HG03521 (cell line): ENCODE measurements around the gene SMPDL3B.
"Not testable (repeated sequence)": the region's sequence is repeated elsewhere in the genome, so short reads cannot be mapped to it uniquely, and the experiment has no call there.

Source experiments
- ATAC-seq: cut with Tn5 transposase; IDR thresholded peaks from one replicate; pipeline ENCODE4 v1.9.1; 2021; ENCODE audit warnings: mild to moderate bottlenecking, moderate library complexity; ENCODE audit not compliant: unreplicated experiment

Gene SMPDL3B

DNA sequence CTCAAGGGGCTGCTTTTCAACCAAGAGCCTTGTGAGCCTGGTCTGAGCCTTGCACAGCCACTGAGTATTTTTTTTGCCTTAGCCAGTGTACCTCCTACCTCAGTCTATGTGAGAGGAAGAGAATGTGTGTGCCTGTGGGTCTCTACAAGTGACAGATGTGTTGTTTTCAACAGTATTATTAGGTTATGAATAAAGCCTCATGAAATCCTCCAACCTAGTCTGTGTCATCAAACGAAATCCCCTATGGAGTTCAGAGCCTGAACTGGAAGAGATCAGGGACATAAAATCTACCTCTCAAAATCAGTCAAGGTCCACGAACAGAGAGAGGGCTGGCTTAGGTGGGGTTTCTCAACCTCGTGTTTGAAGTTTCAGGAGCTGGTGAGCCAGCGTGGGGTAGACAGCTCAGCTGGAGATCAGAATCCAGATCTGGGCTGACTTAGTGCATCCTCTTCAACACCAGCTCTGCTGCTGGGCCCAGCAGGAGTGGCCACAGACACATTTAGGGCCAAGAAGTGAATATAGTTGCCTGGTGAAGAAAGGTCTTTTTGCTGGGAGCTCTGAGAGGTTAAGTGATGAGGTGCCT, 33.2 kb downstream of the SMPDL3B start:
- ATAC-seq: no peak

DNA sequence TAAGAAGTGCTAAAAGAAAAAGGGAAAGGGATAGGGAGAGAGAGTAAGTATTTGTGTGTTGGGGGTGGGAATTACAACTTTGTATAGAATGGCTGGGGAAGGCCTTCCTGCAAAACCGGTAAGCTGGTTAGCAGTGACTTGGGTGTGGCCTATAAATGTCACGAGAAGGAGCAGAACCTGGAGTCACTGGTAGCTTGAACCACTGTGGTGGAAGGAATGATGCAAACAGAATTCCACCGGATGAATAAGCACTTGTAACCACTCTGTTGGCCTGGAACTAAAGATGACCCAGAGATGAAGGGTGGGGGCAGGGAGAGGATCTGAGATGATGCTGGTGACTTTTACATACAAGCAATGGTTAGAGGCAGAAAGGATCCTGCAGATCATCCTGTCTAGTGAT, 33.9 kb downstream of the SMPDL3B start:
- ATAC-seq: no peak

DNA sequence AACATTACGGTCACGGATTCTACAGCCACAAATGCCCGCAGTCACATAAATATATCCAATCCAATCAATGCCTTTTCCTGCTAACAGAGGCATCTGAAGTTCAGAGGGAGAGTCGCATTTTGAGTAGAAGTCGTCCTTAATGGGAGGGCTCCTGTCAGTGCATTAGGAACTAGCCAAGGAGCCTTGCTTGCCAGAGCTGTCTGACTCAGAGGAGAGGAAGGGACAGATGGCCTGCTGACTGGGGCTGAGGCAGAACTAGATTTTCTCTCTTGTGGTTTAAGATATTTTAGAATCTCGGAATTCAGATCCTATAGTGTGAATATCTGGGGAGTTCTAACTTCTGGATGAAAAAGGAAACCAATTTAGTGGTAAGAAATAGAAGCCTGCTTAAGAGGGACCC, 35.6 kb downstream of the SMPDL3B start:
- no peak for ATAC-seq

DNA sequence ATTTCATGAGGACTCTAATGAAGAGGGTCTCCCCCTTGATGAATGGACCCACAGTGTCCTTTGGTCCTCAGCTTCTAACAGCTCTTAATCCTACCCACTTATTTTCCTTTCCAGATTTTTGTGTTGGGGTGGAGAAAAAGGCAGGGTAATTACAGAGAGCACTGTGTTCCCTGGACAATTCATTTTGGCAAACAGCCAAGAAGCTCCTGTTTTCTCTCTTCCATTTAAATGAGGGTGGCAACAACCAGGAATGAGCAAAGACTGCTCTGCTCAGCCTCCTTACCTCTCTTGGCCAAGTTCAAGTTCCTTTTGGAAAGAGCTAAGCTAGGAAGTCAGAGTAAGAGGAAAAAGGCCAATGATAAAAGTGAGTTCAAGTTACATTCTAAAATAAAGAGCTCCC, 36.9 kb downstream of the SMPDL3B start:
- ATAC-seq: no peak

DNA sequence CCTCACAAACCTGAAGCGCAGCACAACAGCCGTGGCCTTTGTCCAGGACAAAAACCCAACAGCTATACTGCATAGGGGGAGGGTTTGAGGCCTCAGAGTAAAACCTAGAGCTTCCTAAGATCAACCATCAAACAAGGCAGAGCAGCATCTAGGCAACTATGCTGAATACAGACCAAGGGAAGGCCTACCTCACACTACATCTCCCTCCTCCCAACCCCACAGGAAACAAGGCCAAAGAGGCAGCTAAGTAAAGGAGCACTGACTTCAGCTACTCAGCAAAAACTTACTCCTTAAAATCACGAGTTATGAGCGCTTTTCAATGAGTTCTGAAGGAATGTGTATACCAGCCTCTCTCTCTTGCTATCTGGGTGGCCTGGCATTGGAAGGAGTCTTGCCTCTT, 37.3 kb downstream of the SMPDL3B start:
- no peak for ATAC-seq

DNA sequence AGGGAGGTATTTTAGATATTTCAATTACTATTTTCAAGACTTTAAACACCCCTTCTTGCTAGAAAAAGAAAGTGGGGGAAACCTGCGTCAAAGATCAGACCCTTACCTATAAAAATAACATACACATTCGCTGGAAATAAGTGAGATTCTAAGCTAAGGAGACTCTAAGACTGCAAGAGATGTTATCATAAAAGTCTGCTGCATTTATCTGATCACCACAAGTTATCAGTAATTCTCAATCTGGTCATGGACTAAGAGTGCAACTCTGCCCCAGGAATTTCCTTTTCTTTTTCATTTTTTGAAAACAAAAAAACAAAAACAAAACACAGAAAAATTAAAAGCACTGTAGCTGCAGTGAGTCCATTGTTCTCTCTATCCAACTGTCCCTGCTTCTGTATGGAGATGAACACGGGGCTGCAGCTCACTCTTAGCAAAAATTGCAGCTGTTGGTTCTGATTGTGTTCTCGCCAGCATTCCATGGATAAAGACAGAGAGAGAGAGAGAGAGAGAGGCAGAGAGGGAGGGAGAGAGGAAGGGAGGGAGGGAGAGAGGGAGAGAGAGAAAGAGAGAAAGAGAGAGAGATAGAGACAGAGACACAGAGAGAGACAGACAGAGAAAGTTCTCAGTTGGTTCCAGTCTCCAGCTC, 39.1 kb downstream of the SMPDL3B start:
- no peak for ATAC-seq

DNA sequence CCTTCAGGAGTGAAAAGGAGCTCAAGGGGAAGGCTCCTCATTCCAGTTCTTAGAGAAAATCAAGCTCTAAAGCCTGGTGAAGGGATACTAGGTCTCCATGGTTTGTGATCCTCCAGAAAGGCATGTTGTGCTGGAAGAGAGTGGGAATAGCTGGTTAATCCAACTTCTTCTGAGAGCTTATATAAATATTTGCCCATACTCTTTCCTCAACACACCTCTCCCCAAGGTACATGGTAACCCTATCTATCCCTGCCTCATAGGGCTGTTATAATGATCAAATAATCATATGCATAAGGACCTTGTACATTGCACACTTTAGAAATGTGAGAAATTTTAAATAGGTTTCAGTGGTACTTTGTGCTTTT, 39.6 kb downstream of the SMPDL3B start:
- no peak for ATAC-seq

DNA sequence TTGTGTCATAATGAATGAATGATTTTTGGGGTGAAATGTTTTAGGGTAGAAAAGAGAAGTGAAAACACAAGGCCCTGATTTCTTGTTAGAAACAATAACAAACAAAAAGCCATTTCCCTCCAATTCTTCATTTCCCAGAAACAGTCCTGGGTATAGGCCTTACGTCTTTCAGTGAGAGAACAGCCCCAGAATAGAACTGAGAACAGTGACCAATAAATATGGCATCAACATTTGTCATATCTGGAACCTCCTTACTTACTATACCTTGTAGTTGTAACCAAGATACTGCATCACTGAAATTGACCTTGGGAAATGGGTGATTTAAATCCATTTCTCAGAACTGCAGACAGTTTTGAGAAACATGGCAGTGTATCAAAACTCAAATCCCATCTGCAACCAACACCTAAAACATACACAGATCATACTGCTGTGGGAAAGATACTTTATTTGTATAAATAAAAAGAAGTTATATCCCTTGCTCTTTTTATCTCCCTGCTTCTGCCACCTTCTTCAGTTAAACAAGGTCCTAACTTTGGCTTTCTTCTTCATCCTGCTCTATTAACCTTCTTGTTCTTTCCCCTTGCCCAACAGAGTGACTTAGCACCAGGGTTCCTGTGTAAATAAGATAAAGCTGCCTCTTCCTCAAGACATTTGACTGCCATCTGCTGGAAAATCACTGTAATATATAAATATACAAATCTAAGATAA, 44.5 kb downstream of the SMPDL3B start:
- no peak for ATAC-seq

DNA sequence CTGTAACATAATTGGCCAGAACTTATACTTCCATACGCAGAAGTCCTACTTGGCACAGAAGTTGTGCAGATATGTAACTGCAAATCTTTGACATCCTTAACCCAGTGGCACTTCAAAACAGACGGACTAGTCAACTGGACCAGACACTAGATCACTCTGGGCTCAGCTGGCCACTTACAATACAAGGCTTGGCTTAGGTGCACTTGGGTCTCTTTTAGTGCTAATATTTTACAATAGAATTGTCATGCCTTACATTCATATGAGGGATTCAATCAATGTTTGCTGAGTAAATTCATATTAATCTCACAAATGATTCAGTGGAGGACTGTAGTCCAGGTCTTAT, 45.0 kb downstream of the SMPDL3B start:
- ATAC-seq: no peak

DNA sequence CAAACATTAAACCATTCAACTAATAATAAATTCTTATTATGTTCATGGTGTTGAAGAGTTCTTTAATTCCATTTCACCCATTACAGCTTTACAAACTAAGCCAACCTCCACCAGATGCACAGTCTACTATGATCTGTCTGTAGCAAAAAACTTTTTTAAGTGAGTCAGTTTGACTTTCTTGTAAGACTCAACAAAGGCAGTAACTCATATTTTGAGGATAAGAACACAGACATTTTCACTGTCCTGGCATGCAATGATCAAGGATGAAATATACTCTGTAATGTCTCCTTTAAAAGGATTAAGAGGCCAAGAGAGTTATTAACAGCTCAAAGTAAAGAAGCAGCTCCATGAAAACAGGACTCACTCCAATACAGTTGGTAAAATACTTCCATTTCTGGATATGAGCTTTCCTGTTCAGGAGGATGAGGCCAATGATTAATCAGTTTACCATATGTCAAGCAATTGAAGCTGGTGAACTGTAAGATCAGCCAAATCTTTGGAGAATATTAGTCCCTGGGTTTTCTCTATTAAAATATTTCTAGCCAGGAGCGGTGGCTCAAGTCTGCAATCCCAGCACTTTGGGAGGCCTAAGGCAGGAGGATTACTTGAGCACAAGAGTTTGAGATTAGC, 45.5 kb downstream of the SMPDL3B start:
- ATAC-seq: no peak

DNA sequence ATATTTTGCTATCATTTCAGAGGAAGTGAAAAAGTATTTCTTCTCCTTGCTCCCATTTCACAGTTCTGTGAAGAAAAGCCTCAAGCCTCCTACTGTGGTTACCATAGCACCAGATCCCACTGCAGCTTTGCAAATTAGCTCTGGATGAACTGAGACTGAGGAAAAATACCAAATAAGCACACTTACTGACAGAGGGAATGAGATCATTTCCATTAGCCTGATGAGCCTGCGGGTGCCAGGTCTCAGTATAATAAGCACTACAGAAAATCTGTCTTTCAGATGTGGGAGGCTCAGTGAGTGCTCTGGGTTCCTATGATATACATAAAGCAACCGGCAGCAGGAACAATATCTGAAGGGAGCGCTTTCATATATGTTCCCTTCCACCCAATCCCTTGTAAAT, 46.3 kb downstream of the SMPDL3B start:
- no peak for ATAC-seq

DNA sequence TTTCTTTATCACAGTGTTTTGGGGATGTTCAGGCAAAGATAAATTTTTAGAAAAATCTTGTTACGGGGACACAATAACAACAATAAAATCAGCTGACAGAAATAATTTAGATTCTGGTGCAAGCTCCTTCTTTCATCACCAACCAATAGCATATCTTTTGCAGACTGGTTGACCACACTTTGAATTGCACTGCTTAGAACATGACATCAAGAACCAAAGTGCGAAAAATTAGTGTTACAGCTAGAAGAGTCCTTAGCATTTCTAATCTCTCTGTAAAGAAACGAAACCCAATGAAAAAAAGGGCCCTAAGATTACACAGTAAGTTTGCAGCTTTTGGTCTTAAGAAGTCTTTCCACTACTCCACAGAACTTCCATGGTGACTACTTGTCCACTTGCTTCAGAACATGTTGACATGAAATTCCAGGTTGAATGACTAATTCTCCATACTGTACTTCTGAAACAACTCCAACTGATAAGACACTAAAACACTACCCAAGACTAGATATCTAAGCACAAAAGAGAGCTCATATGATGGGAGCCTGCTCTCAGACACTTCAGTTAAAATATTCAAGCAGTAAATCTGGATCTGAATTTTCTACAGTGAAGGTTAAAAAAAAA, 56.2 kb downstream of the SMPDL3B start:
- no peak for ATAC-seq

DNA sequence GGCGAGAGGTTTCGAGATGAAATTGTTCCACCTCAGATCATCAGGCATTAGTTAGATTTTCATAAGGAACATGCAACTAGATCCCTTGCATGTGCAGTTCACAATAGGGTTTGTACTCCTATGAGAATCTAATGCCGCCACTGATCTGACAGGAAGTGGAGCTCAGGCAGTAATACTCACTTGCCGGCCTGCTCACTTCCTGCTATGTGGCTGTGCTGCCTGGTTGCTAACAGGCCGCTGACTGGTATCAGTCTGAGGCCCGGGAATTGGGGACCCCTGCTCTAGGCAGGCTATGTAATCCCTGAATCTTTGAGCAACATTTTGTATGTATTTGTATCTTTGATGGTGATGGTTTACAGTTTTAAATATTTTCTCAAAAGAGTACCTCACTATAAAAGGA, 57.5 kb downstream of the SMPDL3B start:
- ATAC-seq: no peak

DNA sequence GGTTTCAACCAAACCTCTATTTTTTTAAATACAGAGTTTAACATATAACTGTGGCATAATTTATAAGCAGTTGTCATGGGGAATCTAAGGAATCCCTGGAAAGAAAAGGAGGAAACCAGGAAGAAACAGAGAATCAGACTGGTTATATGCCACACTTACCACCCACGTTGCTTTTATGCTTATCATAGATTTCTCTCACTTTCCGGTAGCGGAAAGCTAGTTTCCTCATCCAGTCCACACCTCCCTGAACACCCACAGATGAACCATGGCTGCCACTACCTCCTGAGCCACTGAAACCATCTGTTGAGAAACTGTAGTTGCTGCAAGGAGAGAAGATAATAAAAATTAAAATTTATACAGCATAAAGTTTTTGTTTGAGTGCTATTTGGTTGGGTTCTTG, 58.4 kb downstream of the SMPDL3B start:
- no peak for ATAC-seq

DNA sequence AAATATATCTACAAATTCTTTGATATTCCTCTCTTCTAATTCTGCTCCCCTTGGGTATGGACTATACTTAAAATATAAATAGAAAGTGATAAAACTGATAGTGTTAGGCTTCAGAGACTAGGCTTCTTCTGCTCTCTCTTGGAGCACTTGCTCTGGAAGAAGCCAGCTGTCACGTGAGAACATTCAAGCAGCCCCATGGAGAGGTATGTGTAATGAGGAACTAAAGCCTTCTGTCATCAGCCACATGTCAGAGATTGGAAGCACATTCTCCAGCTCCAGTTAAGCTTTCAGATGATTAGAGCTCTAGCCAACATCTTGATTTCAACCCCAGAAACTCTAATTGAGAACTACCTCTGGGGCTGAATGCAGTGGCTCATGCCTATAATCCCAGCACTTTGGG, 59.3 kb downstream of the SMPDL3B start:
- no peak for ATAC-seq

DNA sequence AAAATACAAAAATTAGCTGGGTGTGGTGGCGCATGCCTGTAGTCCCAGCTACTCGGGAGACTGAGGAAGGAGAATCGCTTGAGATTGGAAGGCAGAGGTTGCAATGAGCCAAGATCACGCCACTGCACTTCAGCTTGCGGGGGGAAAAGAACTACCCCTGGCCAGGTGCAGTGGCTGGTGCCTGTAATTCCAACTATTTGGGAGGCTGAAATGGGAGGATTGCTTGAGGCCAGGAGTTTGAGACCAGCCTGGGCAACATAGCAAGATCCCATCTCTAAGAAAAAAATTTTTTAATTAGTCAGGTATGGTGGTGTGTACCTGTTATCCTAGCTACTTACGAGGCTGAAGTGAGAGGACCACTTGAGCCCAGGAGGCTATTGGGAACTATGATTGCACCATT, 59.7 kb downstream of the SMPDL3B start:
- not testable (repeated sequence) for ATAC-seq

DNA sequence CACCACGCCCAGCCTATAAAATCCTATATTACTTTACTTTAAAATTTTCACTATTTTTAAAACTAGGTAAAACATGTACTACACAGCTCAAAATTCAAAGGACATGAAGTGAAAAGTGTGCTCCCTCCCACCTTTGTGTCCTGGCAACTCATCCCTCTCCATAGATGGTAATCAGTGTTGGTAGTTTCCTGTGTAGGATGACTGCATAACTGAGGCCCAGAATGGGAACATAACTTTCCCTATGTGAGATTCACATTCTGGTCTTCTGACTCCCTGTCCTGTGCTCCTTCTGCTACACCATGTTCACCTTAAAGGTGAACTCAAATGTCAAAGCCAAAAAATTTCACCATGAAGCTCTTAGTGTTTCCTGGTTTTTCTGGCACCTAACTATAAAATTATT, 64.3 kb downstream of the SMPDL3B start:
- ATAC-seq: no peak

DNA sequence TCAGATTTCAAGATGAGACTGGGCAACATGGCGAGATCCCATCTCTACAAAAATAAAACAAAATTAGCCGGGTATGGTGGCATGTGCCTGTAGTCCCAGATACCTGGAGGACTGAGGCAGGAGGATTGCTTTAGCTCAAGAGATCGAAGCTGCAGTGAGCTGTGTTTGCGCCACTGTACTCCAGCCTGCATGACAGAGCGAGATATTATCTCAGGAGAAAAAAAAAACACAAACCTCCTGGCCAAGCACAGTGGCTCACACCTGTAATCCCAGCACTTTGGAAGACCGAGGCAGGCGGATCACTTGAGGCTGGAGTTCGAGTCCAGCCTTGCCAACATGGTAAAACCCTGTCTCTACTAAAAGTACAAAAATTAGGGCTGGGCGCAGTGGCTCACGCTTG, 67.8 kb downstream of the SMPDL3B start:
- ATAC-seq: no peak

DNA sequence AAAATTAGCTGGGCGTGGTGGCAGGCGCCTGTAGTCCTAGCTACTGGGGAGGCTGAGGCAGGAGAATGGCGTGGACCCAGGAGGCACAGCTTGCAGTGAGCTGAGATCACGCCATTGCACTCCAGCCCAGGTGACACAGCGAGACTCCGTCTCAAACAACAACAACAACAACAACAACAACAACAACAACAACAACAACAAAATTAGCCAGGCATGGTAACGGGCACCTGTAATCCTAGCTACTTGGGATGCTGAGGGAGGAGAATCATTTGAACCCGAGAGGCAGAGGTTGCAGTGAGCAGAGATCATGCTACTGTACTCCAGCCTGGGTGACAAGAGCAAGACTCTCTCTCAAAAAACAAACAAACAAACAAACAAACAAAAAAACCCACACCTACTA, 68.3 kb downstream of the SMPDL3B start:
- not testable (repeated sequence) for ATAC-seq
